H54 (cell line): ENCODE measurements around the gene PHACTR3.
"Not testable (repeated sequence)": the region's sequence is repeated elsewhere in the genome, so short reads cannot be mapped to it uniquely, and the experiment has no call there.

ENCODE experiments used
- DNase-seq: peaks from one replicate; pipeline ENCODE4 v3.0.0; 2011; ENCODE audit warnings: low spot score, mixed read lengths; ENCODE audit not compliant: insufficient read length
- FAIRE-seq: peaks from 3 replicates; lab custom pipeline; 2011; peaks lifted over from hg19 to GRCh38; lab: Jason Lieb, UNC
- POLR2A ChIP-seq: IDR thresholded peaks from 2 replicates; pipeline ENCODE4 v1.6.1; 2011; ENCODE audit warnings: low read depth, mild to moderate bottlenecking, low read length

Gene PHACTR3

DNA sequence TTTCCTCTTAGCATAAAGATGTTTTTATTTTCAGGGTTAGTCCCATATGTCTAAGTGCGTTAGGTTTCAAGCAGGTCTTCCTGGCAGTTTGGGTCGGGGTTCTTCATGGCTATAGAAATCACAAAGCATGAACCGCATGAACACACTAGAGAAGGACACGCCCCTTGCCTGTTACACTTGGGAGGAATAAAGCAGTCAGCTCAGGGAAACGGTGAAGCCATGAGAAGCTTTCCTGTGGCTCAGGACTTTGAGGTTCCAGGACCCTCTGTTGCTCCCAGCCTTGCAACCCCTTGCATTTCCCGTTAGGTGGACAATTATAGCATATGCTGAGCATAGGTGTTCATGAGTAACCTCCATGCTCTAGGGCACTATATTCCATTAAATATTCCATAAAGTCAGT, 232.4 kb downstream of the PHACTR3 start:
- FAIRE-seq (no peak), DNase-seq (no peak)
- no peak for TF ChIP-seq POLR2A

DNA sequence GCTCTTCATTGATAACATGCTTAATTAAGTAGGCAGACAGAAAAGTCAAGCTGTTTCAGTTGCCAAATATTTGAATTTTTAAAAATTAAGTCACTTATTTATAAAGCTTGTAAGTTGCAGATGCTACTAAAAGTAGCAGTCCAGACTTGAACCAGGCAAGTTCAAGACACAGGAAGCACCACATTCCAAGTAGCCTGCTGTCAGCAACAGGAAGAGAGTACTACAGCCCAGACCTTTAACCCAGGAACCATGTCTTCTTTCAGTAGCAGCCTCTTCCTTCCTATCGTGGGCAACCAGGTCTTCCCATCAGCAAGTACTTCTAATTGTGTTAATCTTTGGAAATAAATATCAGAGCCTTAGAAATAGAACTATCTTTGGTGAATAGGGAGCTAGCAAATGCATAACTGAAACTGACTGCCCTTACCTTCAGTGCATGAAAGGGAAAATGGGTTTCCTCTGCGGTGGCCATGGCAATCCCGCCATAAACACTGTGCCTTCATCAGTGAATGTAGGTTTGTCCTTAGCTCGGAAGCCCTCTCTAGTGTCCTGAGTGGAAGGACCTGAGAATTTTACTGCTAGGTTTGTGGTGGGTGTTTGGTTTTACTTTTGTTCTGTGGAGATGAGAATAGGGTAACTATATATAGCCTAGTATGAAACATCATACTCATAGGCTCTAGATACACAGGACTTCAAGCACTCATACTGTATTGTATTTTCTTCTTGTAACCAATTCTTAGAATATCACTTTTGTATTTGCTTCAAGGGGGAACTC, 233.5 kb downstream of the PHACTR3 start:
- FAIRE-seq, result no peak
- TF ChIP-seq POLR2A, result no peak

GRCh38 chr20:59839400-59839799, 235.1 kb downstream of the PHACTR3 start:
- no peak for FAIRE-seq
- TF ChIP-seq POLR2A, result no peak
- no peak for DNase-seq

More for the DNA sequence above, 233.5 kb downstream of the PHACTR3 start:
- no peak for DNase-seq

- no peak for FAIRE-seq
- TF ChIP-seq POLR2A, result no peak
- DNase-seq, result no peak
These were observed 241.1 kb downstream of the PHACTR3 start for GRCh38 chr20:59845472-59845871.

DNA sequence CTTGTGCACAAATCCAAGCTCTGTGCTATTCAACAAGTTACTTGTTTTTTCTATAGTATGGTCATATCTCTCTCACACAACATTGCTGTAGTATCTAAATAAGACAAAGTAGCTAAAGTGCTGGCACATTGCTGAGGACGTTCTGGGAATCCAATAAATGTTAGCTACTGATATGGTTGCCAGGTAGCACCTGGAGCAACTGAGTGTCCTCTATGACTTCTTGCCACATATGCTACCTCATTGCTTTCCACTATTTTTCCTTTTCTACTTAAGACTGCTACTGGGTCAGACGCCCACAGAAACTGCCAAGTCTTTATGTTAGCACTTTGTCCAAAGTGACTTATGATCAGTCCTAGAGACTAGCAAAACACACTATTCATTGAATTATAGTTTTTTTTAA, 243.8 kb downstream of the PHACTR3 start:
- DNase-seq (no peak), FAIRE-seq (no peak)
- no peak for TF ChIP-seq POLR2A

GRCh38 chr20:59850018-59850641, 245.8 kb downstream of the PHACTR3 start:
- no peak for FAIRE-seq
- TF ChIP-seq POLR2A, result no peak
- no peak for DNase-seq

DNA sequence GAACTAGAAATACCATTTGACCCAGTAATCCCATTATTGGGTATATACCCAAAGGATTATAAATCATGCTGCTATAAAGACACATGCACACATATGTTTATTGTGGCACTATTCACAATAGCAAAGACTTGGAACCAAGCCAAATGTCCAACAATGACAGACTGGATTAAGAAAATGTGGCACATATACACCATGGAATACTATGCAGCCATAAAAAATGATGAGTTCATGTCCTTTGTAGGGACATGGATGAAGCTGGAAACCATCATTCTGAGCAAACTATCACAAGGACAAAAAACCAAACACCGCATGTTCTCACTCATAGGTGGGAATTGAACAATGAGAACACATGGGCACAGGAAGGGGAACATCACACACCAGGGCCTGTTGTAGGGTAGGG, 252.2 kb downstream of the PHACTR3 start:
- FAIRE-seq, DNase-seq: not testable (repeated sequence)

- not testable (repeated sequence) for FAIRE-seq, DNase-seq
These were observed 252.6 kb downstream of the PHACTR3 start for GRCh38 chr20:59856941-59857340.

DNA sequence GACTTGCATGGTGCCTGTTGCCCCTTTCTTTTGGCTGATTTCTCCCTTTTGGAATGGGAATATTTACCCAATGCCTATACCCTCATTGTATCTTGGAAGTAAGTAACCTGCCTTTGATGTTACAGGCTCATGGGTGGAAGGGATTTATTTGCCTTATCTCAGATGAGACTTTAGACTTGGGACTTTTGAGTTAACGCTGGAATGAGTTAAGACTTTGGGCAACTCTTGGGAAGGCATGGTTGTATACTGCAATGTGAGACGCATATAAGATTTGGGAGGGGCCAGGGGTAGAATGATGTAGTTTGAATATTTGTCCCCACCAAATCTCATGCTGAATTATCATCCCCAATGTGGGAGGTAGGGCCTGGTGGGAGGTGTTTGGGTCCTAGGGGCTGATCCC, 253.6 kb downstream of the PHACTR3 start:
- no peak for TF ChIP-seq POLR2A
- FAIRE-seq (no peak), DNase-seq (no peak)

- TF ChIP-seq POLR2A, result no peak
- FAIRE-seq, result no peak
- no peak for DNase-seq
These were observed 254.1 kb downstream of the PHACTR3 start for GRCh38 chr20:59858425-59858824.

DNA sequence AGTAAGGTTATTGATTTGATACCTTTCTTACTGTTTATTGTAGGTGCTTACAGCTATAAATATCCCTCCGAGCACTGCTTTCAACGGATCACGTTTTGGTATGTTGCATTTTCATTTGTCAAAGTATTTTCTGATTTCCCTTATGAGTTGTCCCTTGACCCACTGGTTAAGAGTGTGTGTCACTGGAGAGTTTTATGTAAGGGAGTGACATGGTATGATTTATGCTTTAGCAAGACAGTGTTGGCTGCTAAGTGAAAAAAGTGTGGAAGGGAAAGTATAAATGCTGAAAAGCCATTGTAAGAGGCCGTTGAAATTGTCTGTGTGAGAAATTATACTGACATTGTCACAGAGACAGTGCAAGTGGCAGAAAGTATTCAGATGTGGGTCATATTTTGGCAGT, 257.1 kb downstream of the PHACTR3 start:
- no peak for TF ChIP-seq POLR2A
- DNase-seq, result no peak
- FAIRE-seq, result no peak

- DNase-seq, result no peak
- FAIRE-seq, result no peak
These were observed 258.7 kb downstream of the PHACTR3 start for GRCh38 chr20:59863058-59863457.

DNA sequence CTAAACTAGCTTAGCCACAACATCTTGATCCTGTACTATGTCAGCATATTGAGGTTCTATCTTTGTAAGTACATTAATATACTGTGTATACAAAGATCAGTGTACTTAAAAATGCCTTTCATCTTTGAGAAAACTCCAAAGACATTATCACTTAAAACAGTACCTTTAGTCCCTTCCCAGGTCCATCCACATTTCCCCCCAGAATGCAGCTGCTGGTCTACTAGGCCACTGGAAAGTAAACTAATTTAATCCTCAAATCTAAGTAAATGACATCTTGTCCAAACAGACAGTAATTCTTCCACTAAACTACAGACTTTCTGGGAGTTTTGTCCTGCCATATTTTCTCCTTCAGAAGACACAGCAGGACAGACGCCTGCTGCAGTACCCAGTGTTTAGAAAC, 260.4 kb downstream of the PHACTR3 start:
- DNase-seq (no peak), FAIRE-seq (no peak)
- TF ChIP-seq POLR2A, result no peak

More at GRCh38 chr20:59863058-59863457, 258.7 kb downstream of the PHACTR3 start:
- TF ChIP-seq POLR2A, result no peak

- FAIRE-seq, result no peak
- no peak for DNase-seq
- TF ChIP-seq POLR2A, result no peak
These were observed 262.0 kb downstream of the PHACTR3 start for GRCh38 chr20:59866338-59866737.

GRCh38 chr20:59871096-59871495, 266.8 kb downstream of the PHACTR3 start:
- TF ChIP-seq POLR2A, result no peak
- DNase-seq, result no peak
- FAIRE-seq, result no peak
